Gastroesophageal sphincter (tissue), 4 donors: ENCODE results near the gene RIC1. TPM values are rescaled to one million over a fixed set of nuclear protein-coding genes. Genes with fewer than 3 reads are reported as not detected.
A peak's percentile ranks its signal among the peaks of the same experiment; 100 is the strongest.

Experiments used
- ATAC-seq: fragments of 150-250 bp; one replicate; pipeline ENCODE4 v1.9.1; 2016; ENCODE audit warnings: mild to moderate bottlenecking, moderate library complexity
- H3K27ac ChIP-seq, 4 donors: fragments of 200-600 bp; sonication (generic) in 3 of 4; 1 replicate in 3 of 4; 2 replicates in 1 of 4; pipeline ENCODE4 v1.5.1; 2016 to 2019
- H3K27me3 ChIP-seq: fragments of 200-600 bp; sonication (generic); one replicate; pipeline ENCODE4 v1.5.1; 2019
- H3K36me3 ChIP-seq, 2 donors: fragments of 200-600 bp; sonication (generic); one replicate each; pipeline ENCODE4 v1.5.1; 2019; ENCODE audit warnings: control low read depth in 1 of 2
- H3K4me1 ChIP-seq, 3 donors: fragments of 200-600 bp; sonication (generic); 1 replicate in 2 of 3; 2 replicates in 1 of 3; pipeline ENCODE4 v1.5.1; 2016 to 2019; ENCODE audit warnings: control low read depth in 2 of 3
- H3K4me3 ChIP-seq, 2 donors: fragments of 200-600 bp; sonication (generic); one replicate each; pipeline ENCODE4 v1.5.1; 2019; ENCODE audit warnings: mild to moderate bottlenecking in 1 of 2, moderate library complexity in 1 of 2
- H3K9me3 ChIP-seq, 3 donors: fragments of 200-600 bp; sonication (generic); one replicate each; pipeline ENCODE4 v1.5.1; 2017 to 2019; ENCODE audit warnings: control low read depth in 2 of 3
- EP300 ChIP-seq: sonication (generic); formaldehyde crosslinking; IDR thresholded peaks from one replicate; pipeline ENCODE4 v1.6.1; 2017; ENCODE audit warnings: antibody characterized with exemption, mild to moderate bottlenecking
- POLR2A ChIP-seq, 2 donors: fragments of 450-650 bp; IDR thresholded peaks; one replicate each; pipeline ENCODE4 v1.6.1; 2017; ENCODE audit warnings: antibody characterized with exemption in 2 of 2, mild to moderate bottlenecking in 2 of 2, moderate library complexity in 1 of 2
- POLR2AphosphoS5 ChIP-seq: sonication (generic); formaldehyde crosslinking; IDR thresholded peaks from one replicate; pipeline ENCODE4 v1.6.1; 2017; ENCODE audit warnings: antibody characterized with exemption
- WGBS, 2 donors: methylation state at CpG; one replicate each; pipeline ENCODE4 v1.1.5; 2018; ENCODE audit warnings: low coverage in 1 of 2; 5-methylcytosine and 5-hydroxymethylcytosine counted together
- total RNA-seq, 4 donors: library from RNA; depleted of rRNA; stranded (reverse); fragments of >200 nt; gene quantifications; one replicate each; pipeline ENCODE4 v1.1.0, GENCODE V29; 2016
- TF ChIP-seq, protein P1 (sequence below), 4 experiments: fragments of 200-600 bp in 2 of 4; fragments of 450-650 bp in 2 of 4; sonication (generic) in 1 of 4; IDR thresholded peaks; one replicate each; pipeline ENCODE4 v1.5.1; 2017 to 2019; ENCODE audit warnings: antibody characterized with exemption in 4 of 4, mild to moderate bottlenecking in 2 of 4, moderate library complexity in 2 of 4

Gene RIC1
- total RNA-seq, 4 donors from 2014 or later, result 39.2 to 60.5 (median 47.2) TPM

DNA sequence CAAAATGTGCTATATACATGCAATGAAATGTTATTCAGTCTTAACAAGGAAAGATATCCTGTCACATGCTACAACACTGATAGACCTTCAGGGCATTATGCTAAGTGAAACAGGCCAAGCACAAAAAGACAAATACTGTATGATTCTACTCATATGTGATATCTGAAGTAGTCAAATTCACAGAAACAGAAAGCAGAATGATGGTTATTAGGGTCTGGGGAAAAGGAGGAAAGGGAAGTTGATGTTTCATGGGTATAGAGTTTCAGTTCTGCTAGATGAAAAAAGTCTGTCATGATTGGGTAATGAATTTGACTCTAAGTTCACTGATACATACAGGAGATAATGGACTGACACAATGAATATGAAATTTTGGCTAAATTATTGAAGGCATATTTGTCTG lies 11.2 kb upstream of the RIC1 start:
- ATAC-seq, result no peak
- Histone ChIP-seq H3K4me1 (peaks cover 0 to 26% (median 9%) of the 10 kb centered on the region in 3 donors), H3K36me3 (peaks cover 0 to 3% of the 10 kb centered on the region in 2 donors), H3K27me3 (no peaks in the 10 kb centered on the region), H3K27ac (no peak overlapping the region), H3K9me3 (no peaks in the 10 kb centered on the region), H3K4me3 (no peak overlapping the region)
- TF ChIP-seq, protein P1, sequence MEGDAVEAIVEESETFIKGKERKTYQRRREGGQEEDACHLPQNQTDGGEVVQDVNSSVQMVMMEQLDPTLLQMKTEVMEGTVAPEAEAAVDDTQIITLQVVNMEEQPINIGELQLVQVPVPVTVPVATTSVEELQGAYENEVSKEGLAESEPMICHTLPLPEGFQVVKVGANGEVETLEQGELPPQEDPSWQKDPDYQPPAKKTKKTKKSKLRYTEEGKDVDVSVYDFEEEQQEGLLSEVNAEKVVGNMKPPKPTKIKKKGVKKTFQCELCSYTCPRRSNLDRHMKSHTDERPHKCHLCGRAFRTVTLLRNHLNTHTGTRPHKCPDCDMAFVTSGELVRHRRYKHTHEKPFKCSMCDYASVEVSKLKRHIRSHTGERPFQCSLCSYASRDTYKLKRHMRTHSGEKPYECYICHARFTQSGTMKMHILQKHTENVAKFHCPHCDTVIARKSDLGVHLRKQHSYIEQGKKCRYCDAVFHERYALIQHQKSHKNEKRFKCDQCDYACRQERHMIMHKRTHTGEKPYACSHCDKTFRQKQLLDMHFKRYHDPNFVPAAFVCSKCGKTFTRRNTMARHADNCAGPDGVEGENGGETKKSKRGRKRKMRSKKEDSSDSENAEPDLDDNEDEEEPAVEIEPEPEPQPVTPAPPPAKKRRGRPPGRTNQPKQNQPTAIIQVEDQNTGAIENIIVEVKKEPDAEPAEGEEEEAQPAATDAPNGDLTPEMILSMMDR (IDR thresholded peaks at IDR 0.05), result no peak
- no peak for TF ChIP-seq POLR2AphosphoS5
- no peak for TF ChIP-seq POLR2A (IDR thresholded peaks at IDR 0.05)
- no peak for TF ChIP-seq EP300

DNA sequence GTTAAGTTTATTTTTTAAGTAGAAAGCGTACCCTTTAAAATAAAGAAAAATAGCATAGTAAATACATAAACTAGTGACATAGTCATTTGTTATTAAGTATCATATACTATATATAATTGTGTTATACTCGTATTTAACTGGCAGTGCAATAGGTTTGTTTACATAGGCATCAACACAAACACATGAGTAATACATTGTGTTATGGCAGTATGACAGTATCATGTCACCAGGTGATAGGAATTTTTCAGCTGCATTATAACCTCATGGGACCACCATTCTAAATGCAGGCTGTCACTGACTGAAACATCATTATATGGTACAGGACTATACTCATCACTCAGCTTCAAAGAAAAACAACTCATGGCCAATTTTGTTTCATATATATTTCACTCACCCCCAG lies 8.4 kb upstream of the RIC1 start:
- H3K9me3 ChIP-seq, result no peaks in the 10 kb centered on the region
- no peak overlapping the region for H3K4me3 ChIP-seq
- TF ChIP-seq EP300 (no peak), POLR2AphosphoS5 (no peak), POLR2A (IDR thresholded peaks at IDR 0.05) (no peak)
- TF ChIP-seq, protein P1 (IDR thresholded peaks at IDR 0.05), result no peak
- WGBS, 2 donors, result 94 to 96% methylated on average over 2 of the region's 2 CpGs
- H3K4me1 ChIP-seq, result peaks cover 0 to 51% (median 9%) of the 10 kb centered on the region in 3 donors
- peaks cover 0 to 3% of the 10 kb centered on the region in 2 donors for H3K36me3 ChIP-seq
- H3K27me3 ChIP-seq, result no peaks in the 10 kb centered on the region
- no peak overlapping the region for H3K27ac ChIP-seq
- no peak for ATAC-seq

DNA sequence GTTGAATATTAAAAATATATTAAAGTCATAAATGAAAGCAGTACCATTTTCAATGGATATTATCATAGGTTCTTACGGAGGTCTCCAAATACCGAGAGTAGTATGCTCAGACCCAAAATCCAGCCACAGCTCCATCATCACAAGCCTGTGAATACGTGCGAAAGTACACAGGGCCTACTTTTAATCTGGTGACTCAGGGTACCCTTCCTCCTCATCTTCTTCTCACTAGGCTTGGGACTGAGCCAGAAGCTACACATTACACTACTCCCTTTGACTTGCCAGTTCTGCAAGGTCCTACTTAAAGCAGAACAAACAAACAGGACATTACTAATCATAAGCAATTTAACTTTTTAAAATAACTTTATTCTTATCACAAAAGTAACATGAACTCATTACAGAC lies 7.6 kb upstream of the RIC1 start:
- ATAC-seq, result no peak
- WGBS, 2 donors, result 83 to 91% methylated on average over 4 of the region's 4 CpGs
- TF ChIP-seq EP300 (no peak), POLR2AphosphoS5 (no peak), POLR2A (IDR thresholded peaks at IDR 0.05) (no peak)
- TF ChIP-seq, protein P1 (IDR thresholded peaks at IDR 0.05), result no peak
- Histone ChIP-seq H3K9me3 (no peaks in the 10 kb centered on the region), H3K36me3 (peaks cover 0 to 3% of the 10 kb centered on the region in 2 donors), H3K4me1 (peaks cover 4 to 59% (median 11%) of the 10 kb centered on the region in 3 donors), H3K27ac (peak overlapping the region in 1 of 4 donors; percentile 50), H3K27me3 (no peaks in the 10 kb centered on the region), H3K4me3 (no peak overlapping the region)

DNA sequence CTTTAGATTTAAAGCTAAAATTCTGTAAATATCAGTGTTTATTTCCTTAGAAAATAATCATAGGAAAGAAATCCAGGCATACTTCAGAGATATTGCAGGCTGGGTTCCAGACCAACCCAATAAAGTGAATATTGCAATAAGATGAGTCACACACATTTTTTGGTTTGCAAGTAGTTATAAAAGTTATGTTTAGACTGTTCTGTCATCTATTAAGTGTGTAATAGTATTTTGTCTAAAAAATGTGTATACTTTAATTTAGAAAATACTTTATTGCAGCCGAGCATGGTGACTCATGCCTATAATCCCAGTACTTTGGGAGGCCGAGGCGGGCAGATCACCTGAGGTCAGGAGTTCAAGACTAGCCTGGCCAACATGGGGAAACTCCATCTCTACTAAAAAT lies 6.9 kb upstream of the RIC1 start:
- 20 to 36% methylated on average over 2 to 3 of the region's 3 CpGs for whole genome bisulfite sequencing, 2 donors
- Histone ChIP-seq H3K27me3 (no peaks in the 10 kb centered on the region), H3K36me3 (peaks cover 0 to 3% of the 10 kb centered on the region in 2 donors), H3K27ac (peak overlapping the region in 2 of 4 donors; percentile 50 to 64), H3K4me3 (no peak overlapping the region), H3K4me1 (peaks cover 9 to 66% (median 17%) of the 10 kb centered on the region in 3 donors), H3K9me3 (no peaks in the 10 kb centered on the region)
- TF ChIP-seq POLR2AphosphoS5, result peak; percentile 58
- TF ChIP-seq, protein P1 (IDR thresholded peaks at IDR 0.05), result no peak
- no peak for TF ChIP-seq POLR2A (IDR thresholded peaks at IDR 0.05)
- peak; percentile 81 for ATAC-seq

DNA sequence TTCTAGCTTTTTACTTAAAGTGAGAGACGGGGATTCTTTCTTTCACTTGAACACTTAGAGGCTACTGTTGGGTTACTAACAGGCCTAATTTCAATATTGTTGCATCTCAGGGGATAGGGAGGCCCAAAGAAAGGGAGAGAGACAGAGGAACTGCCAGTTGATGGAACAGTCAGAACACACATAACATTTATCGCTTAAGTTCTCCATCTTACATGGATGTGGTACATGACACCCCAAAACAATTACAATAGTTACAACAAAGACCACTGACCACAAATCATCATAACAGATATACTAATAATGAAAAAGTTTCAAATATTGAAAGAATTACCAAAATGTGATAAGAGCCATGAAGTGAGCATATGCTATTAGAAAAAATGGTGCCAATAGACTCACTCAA lies 4.3 kb upstream of the RIC1 start:
- H3K4me1 ChIP-seq, result peaks cover 9 to 70% (median 17%) of the 10 kb centered on the region in 3 donors
- peak overlapping the region in 2 of 4 donors; percentile 99 to 100 for H3K27ac ChIP-seq
- peaks cover 0 to 3% of the 10 kb centered on the region in 2 donors for H3K36me3 ChIP-seq
- no peak for TF ChIP-seq POLR2A (IDR thresholded peaks at IDR 0.05)
- no peak for ATAC-seq
- no peaks in the 10 kb centered on the region for H3K27me3 ChIP-seq
- WGBS, 2 donors, result 100% methylated on average over 2 of the region's 2 CpGs; no CpG with 5 or more reads in 1 of the 2 donors
- no peak overlapping the region for H3K4me3 ChIP-seq
- no peaks in the 10 kb centered on the region for H3K9me3 ChIP-seq
